Endothelial cell of umbilical vein (primary cell): ENCODE measurements around the gene LAMB1. TPM values are rescaled to one million over a fixed set of nuclear protein-coding genes. Genes with fewer than 3 reads are reported as not detected.

Source experiments
- BruUV-seq: library from RNA; stranded (reverse); fragments of 400-500 nt; replicated peaks from 2 replicates; lab custom pipeline; 2021; lab: Mats Ljungman, UMichigan
- CTCF ChIA-PET: fragments of 300-600, 350-600 bp; sonication (Branson Sonifier 250); formaldehyde crosslinking; loops from one replicate; lab custom pipeline; 2021; ENCODE audit warnings: antibody characterized with exemption, inconsistent platforms; lab: Charles Lee
- POLR2A ChIA-PET: fragments of 300-600, 350-600 bp; sonication (Branson Sonifier 250); formaldehyde crosslinking; loops from one replicate; lab custom pipeline; 2021; ENCODE audit warnings: antibody characterized with exemption, inconsistent platforms; lab: Charles Lee
- DNase-seq: peaks from one replicate; pipeline ENCODE4 v3.0.0-alpha.2; 2011; ENCODE audit warnings: low read depth, low spot score
- FAIRE-seq: peaks from 2 replicates; lab custom pipeline; 2011; peaks lifted over from hg19 to GRCh38; lab: Jason Lieb, UNC
- H2AFZ ChIP-seq: 2 replicates; pipeline ENCODE4 v1.6.0; 2012; ENCODE audit warnings: low read depth, low read length, control low read depth, inconsistent platforms
- H3K27ac ChIP-seq: 2 replicates; pipeline ENCODE4 v1.5.1; 2011; ENCODE audit warnings: low read depth, mild to moderate bottlenecking, control low read depth, low read length, moderate library complexity; ENCODE audit not compliant: insufficient read depth
- H3K27me3 ChIP-seq, 2 experiments: 2 replicates each; pipeline versions ENCODE4 v1.6.0 to v1.6.1; 2011; ENCODE audit warnings: low read length in 2 of 2, mixed read lengths in 1 of 2; ENCODE audit not compliant: control insufficient read depth in 2 of 2, insufficient read depth in 2 of 2
- H3K36me3 ChIP-seq, 2 experiments: 2 replicates in 1 of 2; 3 replicates in 1 of 2; pipeline ENCODE4 v1.5.1; 2011; ENCODE audit warnings: low read length in 2 of 2, mild to moderate bottlenecking in 1 of 2, moderate library complexity in 1 of 2; ENCODE audit not compliant: control insufficient read depth in 2 of 2, insufficient read depth in 2 of 2; ENCODE audit errors: extremely low read depth in 1 of 2
- H3K4me1 ChIP-seq: 3 replicates; pipeline ENCODE4 v1.5.1; 2011; ENCODE audit warnings: mild to moderate bottlenecking, low read length; ENCODE audit not compliant: control insufficient read depth, insufficient read depth; ENCODE audit errors: extremely low read depth
- H3K4me2 ChIP-seq: 2 replicates; pipeline ENCODE4 v1.6.1; 2011; ENCODE audit warnings: low read length, control low read depth, mixed read lengths; ENCODE audit not compliant: insufficient read depth
- H3K4me3 ChIP-seq, 3 experiments: fragments of 200-600 bp in 1 of 3; sonication (generic), shearing (Covaris generic) in 1 of 3; replicated peaks in 1 of 3; 2 replicates each; pipeline ENCODE4 v1.5.1; 2011 to 2016; ENCODE audit warnings: control low read depth in 3 of 3, low read length in 3 of 3, mild to moderate bottlenecking in 2 of 3, inconsistent platforms in 1 of 3, low read depth in 1 of 3, moderate library complexity in 1 of 3; ENCODE audit not compliant: insufficient read depth in 1 of 3
- H3K79me2 ChIP-seq: 2 replicates; pipeline ENCODE4 v1.6.0; 2012; ENCODE audit warnings: low read length, inconsistent platforms; ENCODE audit not compliant: control insufficient read depth, insufficient read depth
- H3K9ac ChIP-seq: replicated peaks from 2 replicates; pipeline ENCODE3; 2011; ENCODE audit warnings: low read length, control low read depth; ENCODE audit not compliant: insufficient read depth; ENCODE audit errors: extremely low read depth
- H3K9me1 ChIP-seq: replicated peaks from 3 replicates; pipeline ENCODE4 v1.6.0; 2011; ENCODE audit warnings: mild to moderate bottlenecking, low read length; ENCODE audit not compliant: control insufficient read depth, insufficient read depth; ENCODE audit errors: extremely low read depth
- H3K9me3 ChIP-seq: replicated peaks from 2 replicates; pipeline ENCODE4 v1.5.1; 2012; ENCODE audit warnings: low read length, inconsistent platforms; ENCODE audit not compliant: control insufficient read depth, insufficient read depth
- H4K20me1 ChIP-seq: replicated peaks from 2 replicates; pipeline ENCODE3; 2011; ENCODE audit warnings: mild to moderate bottlenecking, low read length; ENCODE audit not compliant: control insufficient read depth, insufficient read depth; ENCODE audit errors: extremely low read depth
- EZH2 ChIP-seq: IDR thresholded peaks from 2 replicates; pipeline ENCODE4 v1.6.1; 2012; ENCODE audit warnings: borderline replicate concordance, low read depth, mild to moderate bottlenecking, moderate library complexity, low read length, inconsistent platforms; ENCODE audit not compliant: severe bottlenecking
- FOS ChIP-seq: IDR thresholded peaks from 2 replicates; pipeline ENCODE4 v1.6.1; 2011; ENCODE audit warnings: mild to moderate bottlenecking, low read length, moderate library complexity, borderline replicate concordance; ENCODE audit not compliant: insufficient read depth
- GATA2 ChIP-seq: IDR thresholded peaks from 2 replicates; pipeline ENCODE4 v1.7.0; 2011; ENCODE audit warnings: low read depth, mild to moderate bottlenecking, moderate library complexity, mixed read lengths, low read length; ENCODE audit not compliant: insufficient read length, insufficient read depth
- JUN ChIP-seq: IDR thresholded peaks from 2 replicates; pipeline ENCODE4 v1.6.1; 2011; ENCODE audit warnings: borderline replicate concordance, low read depth; ENCODE audit not compliant: insufficient read length, insufficient read depth
- MYC ChIP-seq: IDR thresholded peaks from one replicate; pipeline ENCODE4 v1.6.1; 2011; ENCODE audit warnings: mild to moderate bottlenecking, low read depth, low read length
- POLR2A ChIP-seq: IDR thresholded peaks from 2 replicates; pipeline ENCODE4 v1.6.1; 2012; ENCODE audit warnings: low read depth, mild to moderate bottlenecking, control low read depth, low read length
- POLR2AphosphoS5 ChIP-seq: IDR thresholded peaks from 2 replicates; pipeline ENCODE4 v1.6.1; 2012; ENCODE audit warnings: low read depth, mild to moderate bottlenecking, control low read depth, low read length, moderate library complexity; ENCODE audit not compliant: insufficient read depth
- dilution Hi-C: fragments of 300-500 bp; cut with MboI; formaldehyde crosslinking; loops from one replicate; pipeline ENCODE4 v1.15.0; 2019; ENCODE audit warnings: low sequenced_read_pairs; ENCODE audit not compliant: extremely low pct_ligation_motif_present
- intact Hi-C: fragments of 100-400 bp; cut with micrococcal nuclease; formaldehyde crosslinking; loops from one replicate; pipeline ENCODE4 v1.10.0; 2022
- polyA plus RNA-seq, 4 experiments: library from polyadenylated mRNA; depleted of rRNA in 3 of 4; stranded (reverse) in 3 of 4; unstranded in 1 of 4; fragments of >200 nt; gene quantifications; 2 replicates each; pipeline versions ENCODE4 v1.2.1 to v1.2.3, GENCODE V29; 2011 to 2012; ENCODE audit warnings: missing spikeins in 1 of 4
- total RNA-seq: library from RNA; stranded (reverse); gene quantifications from 2 replicates; pipeline ENCODE4 v1.2.3, GENCODE V29; 2021
- TF ChIP-seq, protein P1 (sequence below), 2 donors: IDR thresholded peaks; 1 replicate in 1 of 2; 2 replicates in 1 of 2; pipeline ENCODE4 v1.5.1; 2011; ENCODE audit warnings: low read length in 2 of 2, mild to moderate bottlenecking in 2 of 2, moderate library complexity in 2 of 2, control low read depth in 1 of 2, inconsistent platforms in 1 of 2, low read depth in 1 of 2; ENCODE audit not compliant: insufficient read depth in 1 of 2; ENCODE audit errors: extremely low read depth in 1 of 2
- TF ChIP-seq, protein P2 (sequence below): IDR thresholded peaks from 2 replicates; pipeline ENCODE4 v1.6.1; 2011; ENCODE audit not compliant: insufficient read depth, insufficient read length

Gene LAMB1
- total and polyA plus RNA-seq, 2 donors (not counting 3 experiments of a cell fraction or from before 2014, with no cell fraction given), result 588 to 703 TPM

DNA sequence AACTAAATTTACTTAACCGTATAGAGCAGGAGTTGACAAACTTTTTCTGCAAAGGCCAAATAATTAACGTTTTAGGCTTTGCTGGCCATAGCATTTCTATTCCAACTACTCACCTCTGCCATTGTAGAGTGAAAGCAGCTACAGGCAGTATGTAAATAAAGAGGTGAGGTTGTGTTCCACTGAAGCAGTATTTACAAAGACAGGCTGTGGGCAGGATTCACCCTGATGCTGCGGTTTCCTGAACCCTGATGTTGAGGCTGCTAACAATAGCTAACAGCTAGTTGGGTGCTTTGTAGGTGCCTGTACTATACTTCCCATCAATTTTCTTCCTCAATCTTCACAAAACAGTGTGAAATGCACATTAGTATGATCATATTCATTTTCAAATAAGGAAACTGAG lies 47.0 kb upstream of the LAMB1 start:
- CTCF ChIA-PET, result no interaction called here
- H3K9me3 ChIP-seq, result no peaks in the 10 kb centered on the region
- no peaks in the 10 kb centered on the region for H3K79me2 ChIP-seq
- FAIRE-seq, result no peak
- no peak overlapping the region for H3K4me2 ChIP-seq
- POLR2A ChIA-PET, result no interaction called here
- H3K9me1 ChIP-seq, result no peaks in the 10 kb centered on the region
- H3K27me3 ChIP-seq, result no peaks in the 10 kb centered on the region
- no peak overlapping the region for H3K27ac ChIP-seq
- H2AFZ ChIP-seq, result no peak overlapping the region
- BruUV-seq, result no TSS peak
- intact Hi-C loops (no loop called here), dilution Hi-C loops (no loop called here)
- no peak overlapping the region for H3K4me3 ChIP-seq
- TF ChIP-seq POLR2A, result no peak
- no peak for TF ChIP-seq MYC
- TF ChIP-seq EZH2, result no peak
- no peak for TF ChIP-seq JUN
- TF ChIP-seq, protein P1, sequence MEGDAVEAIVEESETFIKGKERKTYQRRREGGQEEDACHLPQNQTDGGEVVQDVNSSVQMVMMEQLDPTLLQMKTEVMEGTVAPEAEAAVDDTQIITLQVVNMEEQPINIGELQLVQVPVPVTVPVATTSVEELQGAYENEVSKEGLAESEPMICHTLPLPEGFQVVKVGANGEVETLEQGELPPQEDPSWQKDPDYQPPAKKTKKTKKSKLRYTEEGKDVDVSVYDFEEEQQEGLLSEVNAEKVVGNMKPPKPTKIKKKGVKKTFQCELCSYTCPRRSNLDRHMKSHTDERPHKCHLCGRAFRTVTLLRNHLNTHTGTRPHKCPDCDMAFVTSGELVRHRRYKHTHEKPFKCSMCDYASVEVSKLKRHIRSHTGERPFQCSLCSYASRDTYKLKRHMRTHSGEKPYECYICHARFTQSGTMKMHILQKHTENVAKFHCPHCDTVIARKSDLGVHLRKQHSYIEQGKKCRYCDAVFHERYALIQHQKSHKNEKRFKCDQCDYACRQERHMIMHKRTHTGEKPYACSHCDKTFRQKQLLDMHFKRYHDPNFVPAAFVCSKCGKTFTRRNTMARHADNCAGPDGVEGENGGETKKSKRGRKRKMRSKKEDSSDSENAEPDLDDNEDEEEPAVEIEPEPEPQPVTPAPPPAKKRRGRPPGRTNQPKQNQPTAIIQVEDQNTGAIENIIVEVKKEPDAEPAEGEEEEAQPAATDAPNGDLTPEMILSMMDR (IDR thresholded peaks at IDR 0.05; ENCODE audit: extremely low read depth in 1 of 2, insufficient read depth in 1 of 2, low read depth in 1 of 2, low read length in 2 of 2), result no peak
- no peak for TF ChIP-seq POLR2AphosphoS5
- TF ChIP-seq GATA2, result no peak
- TF ChIP-seq, protein P2, sequence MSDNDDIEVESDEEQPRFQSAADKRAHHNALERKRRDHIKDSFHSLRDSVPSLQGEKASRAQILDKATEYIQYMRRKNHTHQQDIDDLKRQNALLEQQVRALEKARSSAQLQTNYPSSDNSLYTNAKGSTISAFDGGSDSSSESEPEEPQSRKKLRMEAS, result no peak
- TF ChIP-seq FOS, result no peak
- H3K4me1 ChIP-seq, result peaks cover 7% of the 10 kb centered on the region
- DNase-seq, result no peak
- no peak overlapping the region for H3K9ac ChIP-seq
- H3K36me3 ChIP-seq, result no peaks in the 10 kb centered on the region
- H4K20me1 ChIP-seq, result no peaks in the 10 kb centered on the region
